ENCODE measurements around the gene C3orf20.

The C3orf20 gene

GRCh38 chr3:14680716-14681115 lies 5.8 kb downstream of the C3orf20 start:
- Histone ChIP-seq H3K4me3 (no peak overlapping the region), H3K36me3 (ENCODE audit: insufficient read depth, low read length) (no peaks in the 10 kb centered on the region), H3K27ac (no peak overlapping the region), H3K9me3 (ENCODE audit: low read depth, low read length) (no peaks in the 10 kb centered on the region), H3K9ac (ENCODE audit: insufficient read length) (no peak overlapping the region)
- no peak for DNase-seq (ENCODE audit: low read depth, low spot score)
- no peak for TF ChIP-seq FOXP2 (optimal IDR thresholded peaks at IDR 0.05; ENCODE audit: control extremely low read depth, extremely low read length, insufficient read depth)
- TF ChIP-seq EZH2 (IDR thresholded peaks at IDR 0.05) = no peak
- TF ChIP-seq POLR2AphosphoS5 (IDR thresholded peaks at IDR 0.05; ENCODE audit: borderline replicate concordance, low read depth, low read length) = no peak

GRCh38 chr3:14684447-14684846 lies 9.5 kb downstream of the C3orf20 start:
- TF ChIP-seq POLR2AphosphoS5 (IDR thresholded peaks at IDR 0.05; ENCODE audit: borderline replicate concordance, low read depth, low read length) = no peak
- TF ChIP-seq FOXP2 (optimal IDR thresholded peaks at IDR 0.05; ENCODE audit: control extremely low read depth, extremely low read length, insufficient read depth) = no peak
- no peak for TF ChIP-seq EZH2 (IDR thresholded peaks at IDR 0.05)
- Histone ChIP-seq H3K4me3 (no peak overlapping the region), H3K27ac (no peak overlapping the region), H3K9me3 (ENCODE audit: low read depth, low read length) (no peaks in the 10 kb centered on the region), H3K9ac (ENCODE audit: insufficient read length) (no peak overlapping the region), H3K36me3 (ENCODE audit: insufficient read depth, low read length) (no peaks in the 10 kb centered on the region)
- no peak for DNase-seq (ENCODE audit: low read depth, low spot score)

GRCh38 chr3:14685179-14685578 lies 10.2 kb downstream of the C3orf20 start:
- Histone ChIP-seq H3K27ac (no peak overlapping the region), H3K9ac (ENCODE audit: insufficient read length) (no peak overlapping the region), H3K9me3 (ENCODE audit: low read depth, low read length) (no peaks in the 10 kb centered on the region), H3K4me3 (no peak overlapping the region), H3K36me3 (ENCODE audit: insufficient read depth, low read length) (no peaks in the 10 kb centered on the region)
- DNase-seq (ENCODE audit: low read depth, low spot score) = no peak
- TF ChIP-seq EZH2 (IDR thresholded peaks at IDR 0.05) = no peak
- TF ChIP-seq FOXP2 (optimal IDR thresholded peaks at IDR 0.05; ENCODE audit: control extremely low read depth, extremely low read length, insufficient read depth) = no peak
- no peak for TF ChIP-seq POLR2AphosphoS5 (IDR thresholded peaks at IDR 0.05; ENCODE audit: borderline replicate concordance, low read depth, low read length)

GRCh38 chr3:14687360-14687759 lies 12.4 kb downstream of the C3orf20 start:
- Histone ChIP-seq H3K4me3 (no peak overlapping the region), H3K9me3 (ENCODE audit: low read depth, low read length) (no peaks in the 10 kb centered on the region), H3K9ac (ENCODE audit: insufficient read length) (no peak overlapping the region), H3K36me3 (ENCODE audit: insufficient read depth, low read length) (no peaks in the 10 kb centered on the region), H3K27ac (no peak overlapping the region)
- no peak for TF ChIP-seq POLR2AphosphoS5 (IDR thresholded peaks at IDR 0.05; ENCODE audit: borderline replicate concordance, low read depth, low read length)
- no peak for TF ChIP-seq FOXP2 (optimal IDR thresholded peaks at IDR 0.05; ENCODE audit: control extremely low read depth, extremely low read length, insufficient read depth)
- no peak for TF ChIP-seq EZH2 (IDR thresholded peaks at IDR 0.05)
- no peak for DNase-seq (ENCODE audit: low read depth, low spot score)

GRCh38 chr3:14688525-14688924 lies 13.6 kb downstream of the C3orf20 start:
- H3K9me3 ChIP-seq (ENCODE audit: low read depth, low read length) = no peaks in the 10 kb centered on the region
- no peak overlapping the region for H3K9ac ChIP-seq (ENCODE audit: insufficient read length)
- no peak for DNase-seq (ENCODE audit: low read depth, low spot score)
- H3K4me3 ChIP-seq = no peak overlapping the region
- TF ChIP-seq EZH2 (IDR thresholded peaks at IDR 0.05) = no peak
- no peak for TF ChIP-seq FOXP2 (optimal IDR thresholded peaks at IDR 0.05; ENCODE audit: control extremely low read depth, extremely low read length, insufficient read depth)
- TF ChIP-seq POLR2AphosphoS5 (IDR thresholded peaks at IDR 0.05; ENCODE audit: borderline replicate concordance, low read depth, low read length) = no peak
- H3K36me3 ChIP-seq (ENCODE audit: insufficient read depth, low read length) = no peaks in the 10 kb centered on the region
- H3K27ac ChIP-seq = no peak overlapping the region

GRCh38 chr3:14689247-14689980 lies 14.5 kb downstream of the C3orf20 start:
- no peak overlapping the region for H3K4me3 ChIP-seq
- DNase-seq (ENCODE audit: low read depth, low spot score) = no peak
- H3K36me3 ChIP-seq (ENCODE audit: insufficient read depth, low read length) = no peaks in the 10 kb centered on the region
- no peaks in the 10 kb centered on the region for H3K9me3 ChIP-seq (ENCODE audit: low read depth, low read length)
- no peak for TF ChIP-seq POLR2AphosphoS5 (IDR thresholded peaks at IDR 0.05; ENCODE audit: borderline replicate concordance, low read depth, low read length)
- TF ChIP-seq FOXP2 (optimal IDR thresholded peaks at IDR 0.05; ENCODE audit: control extremely low read depth, extremely low read length, insufficient read depth) = no peak
- no peak for TF ChIP-seq EZH2 (IDR thresholded peaks at IDR 0.05)
- H3K9ac ChIP-seq (ENCODE audit: insufficient read length) = no peak overlapping the region
- H3K27ac ChIP-seq = no peak overlapping the region

- H3K27ac ChIP-seq = no peak overlapping the region
- DNase-seq (ENCODE audit: low read depth, low spot score) = no peak
- H3K9ac ChIP-seq (ENCODE audit: insufficient read length) = no peak overlapping the region
These were observed 16.3 kb downstream of the C3orf20 start for GRCh38 chr3:14691239-14691638.

GRCh38 chr3:14691719-14692118 lies 16.8 kb downstream of the C3orf20 start:
- Histone ChIP-seq H3K36me3 (ENCODE audit: insufficient read depth, low read length) (no peaks in the 10 kb centered on the region), H3K27ac (no peak overlapping the region), H3K9ac (ENCODE audit: insufficient read length) (no peak overlapping the region), H3K9me3 (ENCODE audit: low read depth, low read length) (no peaks in the 10 kb centered on the region), H3K4me3 (no peak overlapping the region)
- DNase-seq (ENCODE audit: low read depth, low spot score) = no peak
- TF ChIP-seq FOXP2 (optimal IDR thresholded peaks at IDR 0.05; ENCODE audit: control extremely low read depth, extremely low read length, insufficient read depth) (no peak), POLR2AphosphoS5 (IDR thresholded peaks at IDR 0.05; ENCODE audit: borderline replicate concordance, low read depth, low read length) (no peak), EZH2 (IDR thresholded peaks at IDR 0.05) (no peak)

More at GRCh38 chr3:14691239-14691638, 16.3 kb downstream of the C3orf20 start:
- TF ChIP-seq POLR2AphosphoS5 (IDR thresholded peaks at IDR 0.05; ENCODE audit: borderline replicate concordance, low read depth, low read length) (no peak), EZH2 (IDR thresholded peaks at IDR 0.05) (no peak), FOXP2 (optimal IDR thresholded peaks at IDR 0.05; ENCODE audit: control extremely low read depth, extremely low read length, insufficient read depth) (no peak)
- no peaks in the 10 kb centered on the region for H3K9me3 ChIP-seq (ENCODE audit: low read depth, low read length)
- no peak overlapping the region for H3K4me3 ChIP-seq
- no peaks in the 10 kb centered on the region for H3K36me3 ChIP-seq (ENCODE audit: insufficient read depth, low read length)

Data from SK-N-MC (cell line).